ENCODE results near the gene OTUB2.

OTUB2 gene

GRCh38 chr14:94027566-94028449 lies 1.7 kb downstream of the OTUB2 start:
- TF ChIP-seq OSR1 (CRISPR knock-in tag; IDR thresholded peaks at IDR 0.05) (no peak), CREB5 (CRISPR knock-in tag; IDR thresholded peaks at IDR 0.05; ENCODE audit: low read depth) (no peak), PPARA (CRISPR knock-in tag; IDR thresholded peaks at IDR 0.05; ENCODE audit: borderline replicate concordance) (no peak), ZFP30 (CRISPR knock-in tag; IDR thresholded peaks at IDR 0.05) (no peak), GLIS3 (CRISPR knock-in tag; IDR thresholded peaks at IDR 0.05) (no peak), ZNF565 (CRISPR knock-in tag; conservative IDR thresholded peaks at IDR 0.05; ENCODE audit: low read depth) (no peak), ZFP3 (CRISPR knock-in tag; IDR thresholded peaks at IDR 0.05) (no peak), POU6F1 (CRISPR knock-in tag; IDR thresholded peaks at IDR 0.05; ENCODE audit: borderline replicate concordance, low read depth) (no peak), SNAI2 (CRISPR knock-in tag; IDR thresholded peaks at IDR 0.05) (no peak), PATZ1 (CRISPR knock-in tag; IDR thresholded peaks at IDR 0.05; ENCODE audit: borderline replicate concordance) (no peak), BACH2 (CRISPR knock-in tag; IDR thresholded peaks at IDR 0.05; ENCODE audit: borderline replicate concordance) (no peak), ISL1 (CRISPR knock-in tag; IDR thresholded peaks at IDR 0.05) (no peak), TSHZ2 (CRISPR knock-in tag; IDR thresholded peaks at IDR 0.05) (no peak), CSDC2 (CRISPR knock-in tag; IDR thresholded peaks at IDR 0.05) (no peak)
- ATAC-seq = no peak

- no peak for ATAC-seq
- no peak for TF ChIP-seq PPARA (CRISPR knock-in tag; IDR thresholded peaks at IDR 0.05; ENCODE audit: borderline replicate concordance)
- no peak for TF ChIP-seq CSRNP3 (CRISPR knock-in tag; IDR thresholded peaks at IDR 0.05)
- no peak for TF ChIP-seq CSDC2 (CRISPR knock-in tag; IDR thresholded peaks at IDR 0.05)
- TF ChIP-seq ZNF70 (CRISPR knock-in tag; IDR thresholded peaks at IDR 0.05) = no peak
- no peak for TF ChIP-seq RARB (CRISPR knock-in tag; IDR thresholded peaks at IDR 0.05)
- no peak for TF ChIP-seq ZNF565 (CRISPR knock-in tag; conservative IDR thresholded peaks at IDR 0.05; ENCODE audit: low read depth)
- TF ChIP-seq OSR1 (CRISPR knock-in tag; IDR thresholded peaks at IDR 0.05) = no peak
- TF ChIP-seq BACH2 (CRISPR knock-in tag; IDR thresholded peaks at IDR 0.05; ENCODE audit: borderline replicate concordance) = no peak
- no peak for TF ChIP-seq TSHZ2 (CRISPR knock-in tag; IDR thresholded peaks at IDR 0.05)
- TF ChIP-seq ISL1 (CRISPR knock-in tag; IDR thresholded peaks at IDR 0.05) = no peak
- TF ChIP-seq ESRRG (CRISPR knock-in tag; IDR thresholded peaks at IDR 0.05) = no peak
- no peak for TF ChIP-seq ZNF8 (CRISPR knock-in tag; IDR thresholded peaks at IDR 0.05)
- TF ChIP-seq ARNTL (CRISPR knock-in tag; IDR thresholded peaks at IDR 0.05; ENCODE audit: borderline replicate concordance, low read depth) = no peak
- TF ChIP-seq ZFP3 (CRISPR knock-in tag; IDR thresholded peaks at IDR 0.05) = no peak
- no peak for TF ChIP-seq ZC3H10 (CRISPR knock-in tag; IDR thresholded peaks at IDR 0.05)
These were observed 2.3 kb downstream of the OTUB2 start for GRCh38 chr14:94028450-94028826.
